Fibroblast of lung (primary cell): ENCODE measurements around the gene COG5. TPM values are rescaled to one million over a fixed set of nuclear protein-coding genes. Genes with fewer than 3 reads are reported as not detected.

Source experiments
- DNase-seq, 2 donors: peaks; one replicate each; pipeline versions ENCODE4 v3.0.0 to v3.0.0-alpha.2; 2010; ENCODE audit warnings: low read depth in 2 of 2
- H2AFZ ChIP-seq: 2 replicates; pipeline ENCODE4 v1.5.1; 2012; ENCODE audit warnings: low read length, control low read depth, inconsistent platforms
- H3K27ac ChIP-seq: 2 replicates; pipeline ENCODE4 v1.5.1; 2011; ENCODE audit warnings: low read length, control low read depth; ENCODE audit not compliant: insufficient read depth
- H3K27me3 ChIP-seq: 2 replicates; pipeline ENCODE4 v1.5.1; 2011; ENCODE audit warnings: mild to moderate bottlenecking, low read length; ENCODE audit not compliant: control insufficient read depth, insufficient read depth
- H3K36me3 ChIP-seq: 2 replicates; pipeline ENCODE4 v1.5.1; 2011; ENCODE audit warnings: low read length; ENCODE audit not compliant: control insufficient read depth, insufficient read depth
- H3K4me1 ChIP-seq: 2 replicates; pipeline ENCODE4 v1.5.1; 2011; ENCODE audit warnings: low read length; ENCODE audit not compliant: control insufficient read depth, insufficient read depth; ENCODE audit errors: extremely low read depth
- H3K4me2 ChIP-seq: 2 replicates; pipeline ENCODE4 v1.5.1; 2011; ENCODE audit warnings: low read length, control low read depth; ENCODE audit not compliant: insufficient read depth; ENCODE audit errors: extremely low read depth
- H3K4me3 ChIP-seq, 4 experiments: fragments of 200-600 bp in 1 of 4; sonication (generic) in 1 of 4; replicated peaks in 1 of 4; 2 replicates each; pipeline ENCODE4 v1.5.1; 2011 to 2016; ENCODE audit warnings: low read length in 4 of 4, low read depth in 3 of 4, mild to moderate bottlenecking in 3 of 4, control low read depth in 2 of 4, inconsistent platforms in 1 of 4, mixed read lengths in 1 of 4; ENCODE audit not compliant: insufficient read depth in 1 of 4; ENCODE audit errors: control extremely low read depth in 1 of 4
- H3K79me2 ChIP-seq: 2 replicates; pipeline ENCODE4 v1.5.1; 2012; ENCODE audit warnings: mild to moderate bottlenecking, low read length, inconsistent platforms; ENCODE audit not compliant: control insufficient read depth, insufficient read depth
- H3K9ac ChIP-seq: 2 replicates; pipeline ENCODE4 v1.5.1; 2011; ENCODE audit warnings: mild to moderate bottlenecking, low read length, control low read depth; ENCODE audit not compliant: insufficient read depth
- H3K9me3 ChIP-seq: 2 replicates; pipeline ENCODE4 v1.5.1; 2012; ENCODE audit warnings: low read depth, low read length; ENCODE audit not compliant: control insufficient read depth, insufficient read depth
- H4K20me1 ChIP-seq: 2 replicates; pipeline ENCODE4 v1.5.1; 2011; ENCODE audit warnings: low read length; ENCODE audit not compliant: control insufficient read depth, insufficient read depth; ENCODE audit errors: extremely low read depth
- CTCF ChIP-seq, 2 donors: IDR thresholded peaks in 1 of 2; conservative IDR thresholded peaks in 1 of 2; 1 replicate in 1 of 2; 2 replicates in 1 of 2; pipeline ENCODE4 v1.5.1; 2011 to 2012; ENCODE audit warnings: low read length in 2 of 2, control low read depth in 1 of 2, inconsistent platforms in 1 of 2, low read depth in 1 of 2, mild to moderate bottlenecking in 1 of 2
- EZH2 ChIP-seq: IDR thresholded peaks from 2 replicates; pipeline ENCODE4 v1.5.1; 2012; ENCODE audit warnings: low read length, control low read depth, mild to moderate bottlenecking; ENCODE audit errors: missing control alignments
- polyA plus RNA-seq, 2 donors: library from polyadenylated mRNA; depleted of rRNA in 1 of 2; stranded (reverse) in 1 of 2; unstranded in 1 of 2; fragments of >200 nt; gene quantifications; 2 replicates each; pipeline ENCODE4 v1.2.1, GENCODE V29; 2011 to 2012; ENCODE audit warnings: missing spikeins in 1 of 2
- total RNA-seq: library from RNA; depleted of rRNA; stranded (reverse); fragments of >200 nt; gene quantifications from 2 replicates; pipeline ENCODE4 v1.2.1, GENCODE V29; 2014

COG5 gene
- total and polyA plus RNA-seq, 2 donors (not counting 1 experiment from before 2014, with no cell fraction given) = 34.5 to 40.3 TPM

DNA sequence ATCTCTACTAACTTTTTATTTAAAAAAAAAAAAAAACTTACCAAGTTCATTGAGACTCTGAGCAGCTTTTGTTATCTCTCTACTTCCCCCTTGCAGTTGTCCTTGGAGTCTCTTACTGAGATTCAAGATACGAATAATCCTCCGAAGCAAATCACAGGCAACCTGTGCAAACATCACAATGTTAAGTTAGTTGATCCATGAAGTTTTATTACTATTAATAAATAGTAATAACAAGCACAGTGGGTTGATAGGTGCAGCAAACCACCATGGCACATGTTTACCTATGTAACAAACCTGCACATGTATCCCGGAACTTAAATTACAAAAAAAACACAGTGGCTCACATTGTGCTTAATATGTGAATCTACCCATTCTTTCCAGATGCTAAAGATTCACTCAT is 36.5 kb downstream of the COG5 start:
- H3K27me3 ChIP-seq = no peaks in the 10 kb centered on the region
- no peak overlapping the region for H3K9ac ChIP-seq
- H3K4me1 ChIP-seq = no peaks in the 10 kb centered on the region
- no peak overlapping the region for H3K27ac ChIP-seq
- no peak overlapping the region for H2AFZ ChIP-seq
- no peaks in the 10 kb centered on the region for H3K9me3 ChIP-seq
- H3K4me2 ChIP-seq = no peak overlapping the region
- no peaks in the 10 kb centered on the region for H4K20me1 ChIP-seq
- no peaks in the 10 kb centered on the region for H3K79me2 ChIP-seq
- TF ChIP-seq EZH2 = no peak
- TF ChIP-seq CTCF (conservative IDR thresholded peaks at IDR 0.05 in 1 of 2, IDR thresholded peaks at IDR 0.05 in 1 of 2; ENCODE audit: low read depth in 1 of 2, low read length in 2 of 2) = no peak
- H3K4me3 ChIP-seq = no peak overlapping the region
- no peaks in the 10 kb centered on the region for H3K36me3 ChIP-seq
- no peak for DNase-seq

GRCh38 chr7:107526672-107527071 is 37.0 kb downstream of the COG5 start:
- Histone ChIP-seq H3K79me2 (no peaks in the 10 kb centered on the region), H3K27me3 (no peaks in the 10 kb centered on the region), H4K20me1 (no peaks in the 10 kb centered on the region), H3K4me2 (no peak overlapping the region), H3K4me3 (no peak overlapping the region), H3K9me3 (no peaks in the 10 kb centered on the region), H3K27ac (no peak overlapping the region), H3K4me1 (no peaks in the 10 kb centered on the region), H3K36me3 (no peaks in the 10 kb centered on the region), H2AFZ (no peak overlapping the region), H3K9ac (no peak overlapping the region)
- TF ChIP-seq CTCF (conservative IDR thresholded peaks at IDR 0.05 in 1 of 2, IDR thresholded peaks at IDR 0.05 in 1 of 2; ENCODE audit: low read depth in 1 of 2, low read length in 2 of 2) (no peak), EZH2 (no peak)
- DNase-seq = no peak

GRCh38 chr7:107506674-107507339 is 56.9 kb downstream of the COG5 start:
- H3K4me2 ChIP-seq = no peak overlapping the region
- H3K4me1 ChIP-seq = no peaks in the 10 kb centered on the region
- no peak overlapping the region for H2AFZ ChIP-seq
- no peaks in the 10 kb centered on the region for H3K27me3 ChIP-seq
- H3K4me3 ChIP-seq = no peak overlapping the region
- H4K20me1 ChIP-seq = no peaks in the 10 kb centered on the region
- no peaks in the 10 kb centered on the region for H3K36me3 ChIP-seq
- H3K9me3 ChIP-seq = no peaks in the 10 kb centered on the region
- TF ChIP-seq EZH2 (no peak), CTCF (conservative IDR thresholded peaks at IDR 0.05 in 1 of 2, IDR thresholded peaks at IDR 0.05 in 1 of 2; ENCODE audit: low read depth in 1 of 2, low read length in 2 of 2) (no peak)
- peak in 1 of 2 donors; percentile 20 for DNase-seq
- no peak overlapping the region for H3K27ac ChIP-seq
- H3K79me2 ChIP-seq = no peaks in the 10 kb centered on the region
- no peak overlapping the region for H3K9ac ChIP-seq
